ENCODE measurements around the gene BEST1. TPM values are rescaled to one million over a fixed set of nuclear protein-coding genes. Genes with fewer than 3 reads are reported as not detected.
A peak's percentile ranks its signal among the peaks of the same experiment; 100 is the strongest.

BEST1 gene
- total and polyA plus RNA-seq, 2 of the 13 experiments (the other 11 are each of a cell fraction or from before 2014, with no cell fraction given): 0.09 to 0.65 TPM

DNA sequence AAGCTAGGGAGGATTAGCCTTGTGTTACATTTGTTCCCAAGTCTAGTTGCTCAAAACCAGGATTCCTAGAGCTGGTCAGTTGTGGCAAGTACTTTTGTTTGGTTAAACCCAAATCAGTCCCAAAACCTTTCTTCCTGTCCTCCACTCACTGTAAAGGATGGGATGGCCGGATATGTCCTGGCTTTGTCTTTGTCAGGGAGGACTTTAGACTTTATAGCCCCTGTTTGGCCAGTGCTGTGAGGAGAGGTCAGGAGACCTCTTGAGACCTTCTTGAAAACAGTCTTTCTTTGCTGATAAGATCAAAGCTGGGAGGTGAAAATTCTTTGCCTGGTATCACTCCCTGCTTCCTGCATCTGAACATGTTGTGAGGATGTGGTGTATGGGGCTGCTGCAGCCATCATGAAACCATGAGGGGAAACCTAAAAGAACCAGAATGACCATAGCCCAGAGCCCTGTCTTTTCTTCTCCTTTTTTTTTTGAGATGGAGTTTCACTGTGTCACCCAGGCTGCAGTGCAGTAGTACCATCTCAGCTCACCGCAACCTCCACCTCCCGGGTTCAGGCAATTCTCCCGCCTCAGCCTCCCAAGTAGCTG is 60.9 kb downstream of the BEST1 start (continued):
- TF ChIP-seq, protein P1, sequence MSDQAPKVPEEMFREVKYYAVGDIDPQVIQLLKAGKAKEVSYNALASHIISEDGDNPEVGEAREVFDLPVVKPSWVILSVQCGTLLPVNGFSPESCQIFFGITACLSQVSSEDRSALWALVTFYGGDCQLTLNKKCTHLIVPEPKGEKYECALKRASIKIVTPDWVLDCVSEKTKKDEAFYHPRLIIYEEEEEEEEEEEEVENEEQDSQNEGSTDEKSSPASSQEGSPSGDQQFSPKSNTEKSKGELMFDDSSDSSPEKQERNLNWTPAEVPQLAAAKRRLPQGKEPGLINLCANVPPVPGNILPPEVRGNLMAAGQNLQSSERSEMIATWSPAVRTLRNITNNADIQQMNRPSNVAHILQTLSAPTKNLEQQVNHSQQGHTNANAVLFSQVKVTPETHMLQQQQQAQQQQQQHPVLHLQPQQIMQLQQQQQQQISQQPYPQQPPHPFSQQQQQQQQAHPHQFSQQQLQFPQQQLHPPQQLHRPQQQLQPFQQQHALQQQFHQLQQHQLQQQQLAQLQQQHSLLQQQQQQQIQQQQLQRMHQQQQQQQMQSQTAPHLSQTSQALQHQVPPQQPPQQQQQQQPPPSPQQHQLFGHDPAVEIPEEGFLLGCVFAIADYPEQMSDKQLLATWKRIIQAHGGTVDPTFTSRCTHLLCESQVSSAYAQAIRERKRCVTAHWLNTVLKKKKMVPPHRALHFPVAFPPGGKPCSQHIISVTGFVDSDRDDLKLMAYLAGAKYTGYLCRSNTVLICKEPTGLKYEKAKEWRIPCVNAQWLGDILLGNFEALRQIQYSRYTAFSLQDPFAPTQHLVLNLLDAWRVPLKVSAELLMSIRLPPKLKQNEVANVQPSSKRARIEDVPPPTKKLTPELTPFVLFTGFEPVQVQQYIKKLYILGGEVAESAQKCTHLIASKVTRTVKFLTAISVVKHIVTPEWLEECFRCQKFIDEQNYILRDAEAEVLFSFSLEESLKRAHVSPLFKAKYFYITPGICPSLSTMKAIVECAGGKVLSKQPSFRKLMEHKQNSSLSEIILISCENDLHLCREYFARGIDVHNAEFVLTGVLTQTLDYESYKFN (CRISPR knock-in tag; conservative IDR thresholded peaks at IDR 0.05): peak; percentile 75
- TF ChIP-seq, protein P2, sequence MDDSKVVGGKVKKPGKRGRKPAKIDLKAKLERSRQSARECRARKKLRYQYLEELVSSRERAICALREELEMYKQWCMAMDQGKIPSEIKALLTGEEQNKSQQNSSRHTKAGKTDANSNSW (CRISPR knock-in tag; IDR thresholded peaks at IDR 0.05; ENCODE audit: borderline replicate concordance): no peak
- TF ChIP-seq KDM1A (CRISPR knock-in tag; IDR thresholded peaks at IDR 0.05) (0 out of 2 replicates have a peak, but pooled peaks have one; percentile 48), ZNF205 (CRISPR knock-in tag; IDR thresholded peaks at IDR 0.05) (0 out of 2 replicates have a peak, but pooled peaks have one; percentile 15), ZBTB7A (CRISPR knock-in tag; IDR thresholded peaks at IDR 0.05) (no peak), AHR (CRISPR knock-in tag; IDR thresholded peaks at IDR 0.05) (no peak), RBM39 (IDR thresholded peaks at IDR 0.05; ENCODE audit: low read depth, low read length, poor library complexity, severe bottlenecking) (no peak), HNF4A (CRISPR knock-in tag; IDR thresholded peaks at IDR 0.05) (peak; percentile 84), BCL6 (CRISPR knock-in tag; IDR thresholded peaks at IDR 0.05) (peak; percentile 28; the same call in 1 of the 2 replicates), ZSCAN30 (CRISPR knock-in tag; IDR thresholded peaks at IDR 0.05) (no peak), SOX13 (IDR thresholded peaks at IDR 0.05) (no peak), SOX13 (CRISPR knock-in tag; conservative IDR thresholded peaks at IDR 0.05 in 1 of 2, IDR thresholded peaks at IDR 0.05 in 1 of 2) (peak in 1 of 2 experiments; percentile 83; a peak in 2 of 4 replicates), YEATS4 (CRISPR knock-in tag; IDR thresholded peaks at IDR 0.05; ENCODE audit: borderline replicate concordance) (no peak), SALL1 (CRISPR knock-in tag; IDR thresholded peaks at IDR 0.05) (peak; percentile 19; the same call in 1 of the 2 replicates), ZNF557 (CRISPR knock-in tag; IDR thresholded peaks at IDR 0.05) (no peak), HHEX (CRISPR knock-in tag; IDR thresholded peaks at IDR 0.05) (no peak), ZNF326 (CRISPR knock-in tag; IDR thresholded peaks at IDR 0.05; ENCODE audit: borderline replicate concordance) (no peak), ZNF292 (CRISPR knock-in tag; IDR thresholded peaks at IDR 0.05; ENCODE audit: borderline replicate concordance, low read depth) (no peak), NFIC (IDR thresholded peaks at IDR 0.05; ENCODE audit: low read length) (0 out of 2 replicates have a peak, but pooled peaks have one; percentile 28), PHF21A (CRISPR knock-in tag; IDR thresholded peaks at IDR 0.05) (peak; percentile 44; the same call in 1 of the 2 replicates), TBL1XR1 (IDR thresholded peaks at IDR 0.05; ENCODE audit: borderline replicate concordance, low read length, partially characterized antibody) (no peak), NFE2L1 (CRISPR knock-in tag; IDR thresholded peaks at IDR 0.05; ENCODE audit: borderline replicate concordance) (no peak), FOXP1 (IDR thresholded peaks at IDR 0.05) (no peak), FOXP1 (CRISPR knock-in tag; IDR thresholded peaks at IDR 0.05) (peak; percentile 39; the same call in 1 of the 2 replicates)
- TF ChIP-seq, protein P3, sequence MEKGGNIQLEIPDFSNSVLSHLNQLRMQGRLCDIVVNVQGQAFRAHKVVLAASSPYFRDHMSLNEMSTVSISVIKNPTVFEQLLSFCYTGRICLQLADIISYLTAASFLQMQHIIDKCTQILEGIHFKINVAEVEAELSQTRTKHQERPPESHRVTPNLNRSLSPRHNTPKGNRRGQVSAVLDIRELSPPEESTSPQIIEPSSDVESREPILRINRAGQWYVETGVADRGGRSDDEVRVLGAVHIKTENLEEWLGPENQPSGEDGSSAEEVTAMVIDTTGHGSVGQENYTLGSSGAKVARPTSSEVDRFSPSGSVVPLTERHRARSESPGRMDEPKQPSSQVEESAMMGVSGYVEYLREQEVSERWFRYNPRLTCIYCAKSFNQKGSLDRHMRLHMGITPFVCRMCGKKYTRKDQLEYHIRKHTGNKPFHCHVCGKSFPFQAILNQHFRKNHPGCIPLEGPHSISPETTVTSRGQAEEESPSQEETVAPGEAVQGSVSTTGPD (CRISPR knock-in tag; IDR thresholded peaks at IDR 0.05): peak; percentile 71
- TF ChIP-seq, protein P4, sequence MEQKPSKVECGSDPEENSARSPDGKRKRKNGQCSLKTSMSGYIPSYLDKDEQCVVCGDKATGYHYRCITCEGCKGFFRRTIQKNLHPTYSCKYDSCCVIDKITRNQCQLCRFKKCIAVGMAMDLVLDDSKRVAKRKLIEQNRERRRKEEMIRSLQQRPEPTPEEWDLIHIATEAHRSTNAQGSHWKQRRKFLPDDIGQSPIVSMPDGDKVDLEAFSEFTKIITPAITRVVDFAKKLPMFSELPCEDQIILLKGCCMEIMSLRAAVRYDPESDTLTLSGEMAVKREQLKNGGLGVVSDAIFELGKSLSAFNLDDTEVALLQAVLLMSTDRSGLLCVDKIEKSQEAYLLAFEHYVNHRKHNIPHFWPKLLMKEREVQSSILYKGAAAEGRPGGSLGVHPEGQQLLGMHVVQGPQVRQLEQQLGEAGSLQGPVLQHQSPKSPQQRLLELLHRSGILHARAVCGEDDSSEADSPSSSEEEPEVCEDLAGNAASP (CRISPR knock-in tag; IDR thresholded peaks at IDR 0.05; ENCODE audit: borderline replicate concordance): peak; percentile 55; the same call in 1 of the 2 replicates
